GM20431 (cell line): ENCODE data around the gene PRDM11.

Experiments used
- in situ Hi-C: fragments of 300-500 bp; cut with MseI, MboI; formaldehyde crosslinking; loops from one replicate; pipeline ENCODE4 v1.15.0; 2020; ENCODE audit warnings: low sequenced_read_pairs; ENCODE audit not compliant: unreplicated experiment

The PRDM11 gene

GRCh38 chr11:45155627-45156180, 9.3 kb downstream of the PRDM11 start:
- in situ Hi-C loops = no loop called here

GRCh38 chr11:45156201-45156600, 9.8 kb downstream of the PRDM11 start:
- in situ Hi-C loops = no loop called here

DNA sequence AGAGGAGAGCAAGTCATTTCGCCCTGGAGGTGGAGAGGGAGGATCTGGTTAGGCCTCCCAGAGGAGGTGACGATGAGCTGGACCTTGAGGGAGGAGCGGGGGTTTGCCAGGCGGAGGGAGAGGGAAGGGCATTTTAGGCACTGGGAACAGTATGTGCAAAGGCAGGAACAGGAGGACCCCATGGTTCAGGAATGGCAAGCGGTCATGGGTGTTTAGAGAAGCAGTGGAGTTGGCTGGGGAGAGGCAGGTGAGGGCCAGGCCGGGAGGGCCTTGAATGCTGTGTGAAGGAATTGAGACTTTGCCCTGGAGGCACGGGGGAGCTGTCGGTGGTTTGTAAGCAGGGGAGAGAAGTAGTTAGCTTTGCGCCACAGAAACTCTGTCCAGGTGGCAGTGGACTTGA, 10.3 kb downstream of the PRDM11 start:
- in situ Hi-C loops = no loop called here

DNA sequence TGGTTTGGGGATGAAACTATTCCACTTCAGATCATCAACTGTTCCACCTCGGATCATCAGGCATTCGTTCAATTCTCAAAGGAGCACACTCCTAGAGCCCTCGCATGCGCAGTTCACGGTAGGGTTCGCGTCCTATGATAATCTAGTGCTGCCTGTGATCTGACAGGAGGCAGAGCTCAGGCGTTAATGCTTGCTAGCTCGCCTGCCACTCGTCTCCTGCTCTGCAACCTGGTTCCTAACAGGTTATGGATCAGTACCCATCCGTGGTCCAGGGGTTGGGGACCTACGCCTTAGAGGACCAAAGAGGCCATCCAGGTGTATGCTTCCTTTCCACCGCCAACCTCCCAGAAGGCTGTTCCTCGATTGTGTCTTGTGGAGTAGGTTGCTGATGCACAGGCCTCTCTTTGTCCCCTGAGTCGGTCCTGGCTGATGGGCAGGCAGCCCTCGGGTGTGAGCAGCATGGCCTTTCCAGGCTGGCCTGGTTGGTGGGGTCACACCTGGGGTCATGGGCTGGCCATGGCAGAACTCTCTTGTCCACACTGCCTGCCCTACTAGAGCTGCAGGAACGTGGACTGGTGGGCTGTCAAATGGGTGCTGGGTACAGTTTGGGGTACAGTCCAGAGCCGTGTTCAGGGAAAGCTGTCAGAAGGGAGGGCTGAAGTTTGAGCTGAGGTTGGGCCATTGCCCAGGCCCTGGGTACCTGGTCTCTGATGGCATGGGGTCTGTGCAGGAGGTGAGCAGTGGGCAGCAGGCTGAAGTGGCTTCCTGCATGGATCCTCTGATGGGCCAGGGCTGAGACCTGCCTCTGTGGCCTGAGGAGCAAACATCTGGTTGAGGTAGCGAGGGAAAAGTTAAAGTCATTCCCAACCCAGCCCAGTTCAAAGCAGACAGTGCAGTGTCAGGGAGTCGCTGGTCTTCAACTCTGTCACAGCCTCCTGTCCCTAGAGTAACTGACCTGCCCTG, 11.1 kb downstream of the PRDM11 start:
- in situ Hi-C loops = no loop called here

- in situ Hi-C loops = no loop called here
Measured at GRCh38 chr11:45158210-45158731, 11.8 kb downstream of the PRDM11 start.

GRCh38 chr11:45158891-45159605, 12.6 kb downstream of the PRDM11 start:
- in situ Hi-C loops = no loop called here

DNA sequence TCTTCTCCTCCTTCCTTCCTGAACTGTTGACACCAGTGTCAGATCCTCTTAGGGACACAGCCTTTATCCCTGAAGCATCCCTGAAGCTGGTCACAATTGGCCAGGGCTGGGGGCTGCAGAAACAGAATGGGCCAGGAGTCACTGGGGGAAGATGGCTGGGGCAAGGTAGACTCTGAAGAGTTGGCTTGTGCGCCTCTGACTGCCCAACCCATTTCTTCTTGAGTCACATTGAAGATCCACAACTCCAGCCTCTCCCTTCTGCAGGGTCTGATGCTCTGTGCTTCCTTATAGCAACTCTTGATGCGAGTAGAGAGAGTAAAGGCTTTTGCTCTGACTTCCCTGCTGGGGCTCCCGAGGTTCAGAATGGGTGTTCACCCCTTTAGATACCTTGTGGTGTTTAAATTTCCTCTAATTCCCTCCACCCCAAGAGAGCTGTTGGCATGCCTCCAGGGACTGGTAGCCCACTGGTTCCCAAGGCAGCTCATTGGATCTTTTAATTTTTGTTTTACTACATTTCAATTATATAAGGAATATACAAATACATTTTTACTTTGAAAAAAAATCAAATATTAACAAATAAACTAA, 13.4 kb downstream of the PRDM11 start:
- in situ Hi-C loops = no loop called here

- in situ Hi-C loops = no loop called here
Measured at GRCh38 chr11:45161252-45162063, 15.0 kb downstream of the PRDM11 start.

GRCh38 chr11:45162064-45162375, 15.6 kb downstream of the PRDM11 start:
- in situ Hi-C loops = no loop called here

DNA sequence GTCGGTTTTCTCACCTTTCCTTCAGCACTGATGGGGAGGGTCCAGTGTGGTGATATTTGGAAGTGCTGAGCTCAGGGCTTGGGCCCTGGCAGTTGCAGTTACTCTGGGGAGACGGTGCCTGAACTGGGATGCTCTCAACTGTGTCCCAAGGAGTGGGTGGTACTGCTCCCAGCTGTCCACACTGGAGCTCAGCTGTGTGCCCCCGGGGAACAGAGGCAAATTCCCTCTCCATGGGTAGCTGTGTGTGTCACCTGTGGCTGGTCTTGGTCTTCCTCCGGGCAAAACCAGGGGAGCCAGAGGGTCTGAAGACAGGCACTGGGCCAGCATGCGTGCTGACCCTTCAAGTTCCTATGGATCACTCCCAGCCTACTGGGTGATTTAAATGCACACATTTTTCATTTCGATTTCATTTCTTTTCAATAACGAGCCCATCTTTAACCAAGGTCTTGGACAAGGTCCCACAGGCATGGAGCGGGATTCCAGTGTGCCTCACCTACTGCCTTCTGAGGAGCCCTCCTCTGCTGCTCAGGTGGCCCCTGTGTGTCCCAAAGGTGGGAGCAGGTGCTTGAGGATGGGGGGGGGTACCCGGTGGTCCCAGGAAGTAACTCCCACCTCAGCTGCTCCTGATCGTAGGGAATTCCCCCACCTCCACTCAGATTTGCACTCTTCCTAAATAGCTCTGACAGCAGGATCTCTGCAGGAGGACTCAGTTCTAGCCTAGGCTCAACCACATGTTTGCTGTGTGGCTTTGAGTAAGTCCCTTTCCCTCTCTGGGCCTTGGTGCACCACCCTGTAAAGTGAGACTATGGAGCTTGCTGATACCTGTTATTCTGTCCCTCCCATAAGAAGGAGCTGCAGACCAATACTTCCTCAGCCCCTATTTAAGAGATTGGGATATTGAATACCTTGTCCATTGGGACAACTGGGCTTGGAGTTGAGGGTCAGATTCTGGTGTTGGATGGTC, 16.8 kb downstream of the PRDM11 start:
- in situ Hi-C loops = no loop called here

GRCh38 chr11:45163956-45164575, 17.6 kb downstream of the PRDM11 start:
- in situ Hi-C loops = no loop called here

DNA sequence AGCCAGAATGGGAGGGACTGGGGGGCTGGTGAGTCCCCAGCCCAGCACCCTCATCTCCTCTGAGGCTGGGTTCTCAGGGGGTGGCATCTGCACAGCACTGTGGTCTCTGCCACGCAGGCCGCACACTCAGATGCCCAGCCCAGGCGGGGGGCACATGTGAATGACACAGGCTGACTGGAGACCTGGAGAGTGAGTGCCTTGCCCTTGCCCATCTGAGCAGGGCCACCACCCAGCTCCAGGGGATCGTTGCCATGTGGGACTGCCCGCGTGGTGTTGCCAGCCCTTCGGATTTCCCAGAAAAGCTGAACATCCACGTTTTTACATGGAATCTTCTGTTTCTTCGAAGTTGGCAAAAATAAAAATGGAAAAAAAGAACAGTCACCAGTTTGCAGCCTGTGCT, 18.9 kb downstream of the PRDM11 start:
- in situ Hi-C loops = no loop called here

GRCh38 chr11:45165806-45166603, 19.6 kb downstream of the PRDM11 start:
- in situ Hi-C loops = no loop called here

- in situ Hi-C loops = no loop called here
Measured at GRCh38 chr11:45166604-45166897, 20.1 kb downstream of the PRDM11 start.

- in situ Hi-C loops = no loop called here
Measured at GRCh38 chr11:45167283-45167682, 20.8 kb downstream of the PRDM11 start.

GRCh38 chr11:45168366-45169130, 22.1 kb downstream of the PRDM11 start:
- in situ Hi-C loops = no loop called here
